GM20000 (cell line): ENCODE measurements around the gene TTC16.

ENCODE experiments used
- DNase-seq: peaks from one replicate; pipeline ENCODE4 v3.0.0; 2012; ENCODE audit warnings: low spot score
- TF ChIP-seq, protein P1 (sequence below): IDR thresholded peaks from 2 replicates; pipeline ENCODE4 v1.5.1; 2012; ENCODE audit warnings: mild to moderate bottlenecking, control low read depth; ENCODE audit errors: extremely low read depth, missing control alignments

Gene TTC16

DNA sequence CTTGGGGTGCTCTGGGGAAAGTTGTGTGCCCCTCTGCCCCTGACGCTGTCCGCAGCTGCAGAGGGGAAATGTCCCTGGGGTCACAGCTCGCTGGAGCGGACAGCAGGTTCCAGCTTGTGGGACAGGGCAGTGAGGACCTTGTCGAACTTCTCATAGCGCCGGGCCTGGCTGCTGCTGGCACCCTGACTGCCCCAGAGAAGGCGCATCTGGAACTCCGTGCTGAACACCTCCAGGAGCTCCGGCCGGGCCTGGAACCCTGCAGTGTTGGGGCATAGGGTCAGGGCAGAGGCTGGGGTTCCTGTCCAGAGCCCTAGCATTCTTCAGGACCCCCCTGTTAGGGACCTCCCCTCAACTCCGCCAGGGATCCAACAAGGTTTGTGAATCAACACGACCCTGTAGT is 22.8 kb downstream of the TTC16 start:
- DNase-seq: no peak
- TF ChIP-seq, protein P1, sequence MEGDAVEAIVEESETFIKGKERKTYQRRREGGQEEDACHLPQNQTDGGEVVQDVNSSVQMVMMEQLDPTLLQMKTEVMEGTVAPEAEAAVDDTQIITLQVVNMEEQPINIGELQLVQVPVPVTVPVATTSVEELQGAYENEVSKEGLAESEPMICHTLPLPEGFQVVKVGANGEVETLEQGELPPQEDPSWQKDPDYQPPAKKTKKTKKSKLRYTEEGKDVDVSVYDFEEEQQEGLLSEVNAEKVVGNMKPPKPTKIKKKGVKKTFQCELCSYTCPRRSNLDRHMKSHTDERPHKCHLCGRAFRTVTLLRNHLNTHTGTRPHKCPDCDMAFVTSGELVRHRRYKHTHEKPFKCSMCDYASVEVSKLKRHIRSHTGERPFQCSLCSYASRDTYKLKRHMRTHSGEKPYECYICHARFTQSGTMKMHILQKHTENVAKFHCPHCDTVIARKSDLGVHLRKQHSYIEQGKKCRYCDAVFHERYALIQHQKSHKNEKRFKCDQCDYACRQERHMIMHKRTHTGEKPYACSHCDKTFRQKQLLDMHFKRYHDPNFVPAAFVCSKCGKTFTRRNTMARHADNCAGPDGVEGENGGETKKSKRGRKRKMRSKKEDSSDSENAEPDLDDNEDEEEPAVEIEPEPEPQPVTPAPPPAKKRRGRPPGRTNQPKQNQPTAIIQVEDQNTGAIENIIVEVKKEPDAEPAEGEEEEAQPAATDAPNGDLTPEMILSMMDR: no peak

DNA sequence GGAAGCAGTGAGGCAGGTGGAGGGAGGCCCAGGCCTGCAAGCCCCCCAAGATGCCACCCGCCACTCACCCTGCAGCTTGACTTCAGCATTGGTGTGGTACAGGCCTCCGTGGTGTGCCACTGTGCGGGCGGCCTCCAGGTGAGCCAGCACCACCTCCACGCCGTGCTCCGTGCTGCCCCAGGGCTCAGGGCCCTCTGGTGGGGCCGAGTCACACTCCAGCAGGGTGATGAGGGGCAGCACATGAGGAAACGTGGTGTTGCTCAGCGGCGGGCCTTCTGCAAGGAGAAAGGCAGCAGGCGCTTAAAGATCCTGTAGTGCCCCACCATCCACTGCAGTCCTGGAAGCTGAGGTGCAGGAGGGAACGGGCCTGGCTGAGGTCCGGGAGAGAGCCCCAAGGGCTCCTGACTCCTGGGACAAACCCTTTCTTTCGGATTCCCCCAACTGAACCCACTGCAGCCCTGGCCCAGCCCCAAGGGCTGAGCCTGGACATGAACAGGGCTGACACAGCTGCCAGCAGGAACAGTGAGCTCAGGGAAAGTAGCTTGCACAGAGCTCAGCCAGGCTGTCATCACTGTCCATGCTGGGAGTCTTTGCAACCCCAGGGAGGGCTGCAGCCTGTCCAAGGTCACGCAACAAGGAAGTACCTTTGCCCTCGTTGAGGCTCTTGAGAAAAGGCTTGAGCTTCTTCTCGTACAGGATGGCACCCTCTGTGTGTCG is 23.9 kb downstream of the TTC16 start:
- TF ChIP-seq, protein P1: no peak

DNA sequence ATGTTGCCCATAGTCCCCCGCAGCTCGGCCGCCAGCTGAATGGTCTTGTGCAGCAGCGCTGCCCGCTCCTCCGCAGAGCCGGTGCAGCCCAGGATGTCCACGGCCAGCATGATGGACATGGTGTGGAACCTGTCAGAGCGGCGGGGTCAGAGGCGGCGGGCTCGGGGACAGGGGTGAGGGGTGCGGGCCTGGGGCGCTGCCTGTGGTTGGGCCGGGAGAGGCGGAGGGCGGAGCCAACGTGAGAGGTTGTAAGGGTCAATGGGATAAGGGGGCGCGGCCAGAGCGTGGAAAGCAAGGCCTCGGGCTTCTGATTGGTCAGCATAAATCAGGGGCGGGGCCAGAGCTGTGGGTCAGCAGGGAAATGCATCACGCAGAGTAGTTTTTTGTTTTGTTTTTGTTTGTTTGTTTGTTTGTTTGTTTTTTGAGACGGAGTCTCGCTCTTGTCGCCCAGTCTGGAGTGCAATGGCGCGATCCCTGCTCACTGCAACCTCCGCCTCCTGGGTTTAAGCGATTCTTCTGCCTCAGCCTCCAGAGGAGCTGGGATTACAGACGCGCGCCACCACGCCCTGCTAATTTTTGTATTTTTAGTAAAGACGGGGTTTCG is 26.1 kb downstream of the TTC16 start:
- TF ChIP-seq, protein P1: no peak
- DNase-seq: no peak

More for the DNA sequence above, 23.9 kb downstream of the TTC16 start:
- DNase-seq: no peak

DNA sequence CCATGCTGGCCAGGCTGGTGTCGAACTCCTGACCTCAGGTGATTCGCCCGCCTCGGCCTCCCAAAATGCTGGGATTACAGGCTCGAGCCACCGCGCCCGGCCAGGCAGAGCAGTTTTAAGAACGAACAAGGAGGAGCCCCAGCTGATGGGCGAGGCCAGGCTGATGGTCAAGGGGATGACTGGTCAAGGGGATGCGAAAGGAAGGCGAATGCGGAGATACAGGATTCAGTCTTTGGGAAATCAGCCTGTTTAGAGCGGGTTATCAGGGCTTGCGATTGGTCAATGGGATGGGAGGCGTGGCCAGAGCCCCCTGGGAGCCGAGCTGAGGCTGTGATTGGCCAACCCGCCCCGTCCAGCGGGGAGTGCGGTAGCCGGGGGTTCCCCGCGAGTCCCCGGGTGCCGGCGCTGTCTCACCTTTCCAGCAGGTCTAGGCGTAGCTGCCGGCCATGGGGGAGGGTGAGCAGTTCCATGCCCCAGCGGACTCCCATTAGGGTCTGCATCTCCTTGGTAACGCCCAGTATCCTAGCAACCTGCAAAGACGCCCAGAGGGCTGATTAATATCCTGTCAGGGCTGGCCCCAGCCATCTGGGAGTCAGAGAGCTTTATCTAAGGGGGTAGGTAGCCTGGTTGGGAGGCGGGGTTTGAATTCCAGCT is 26.7 kb downstream of the TTC16 start:
- no peak for DNase-seq
- TF ChIP-seq, protein P1: no peak

DNA sequence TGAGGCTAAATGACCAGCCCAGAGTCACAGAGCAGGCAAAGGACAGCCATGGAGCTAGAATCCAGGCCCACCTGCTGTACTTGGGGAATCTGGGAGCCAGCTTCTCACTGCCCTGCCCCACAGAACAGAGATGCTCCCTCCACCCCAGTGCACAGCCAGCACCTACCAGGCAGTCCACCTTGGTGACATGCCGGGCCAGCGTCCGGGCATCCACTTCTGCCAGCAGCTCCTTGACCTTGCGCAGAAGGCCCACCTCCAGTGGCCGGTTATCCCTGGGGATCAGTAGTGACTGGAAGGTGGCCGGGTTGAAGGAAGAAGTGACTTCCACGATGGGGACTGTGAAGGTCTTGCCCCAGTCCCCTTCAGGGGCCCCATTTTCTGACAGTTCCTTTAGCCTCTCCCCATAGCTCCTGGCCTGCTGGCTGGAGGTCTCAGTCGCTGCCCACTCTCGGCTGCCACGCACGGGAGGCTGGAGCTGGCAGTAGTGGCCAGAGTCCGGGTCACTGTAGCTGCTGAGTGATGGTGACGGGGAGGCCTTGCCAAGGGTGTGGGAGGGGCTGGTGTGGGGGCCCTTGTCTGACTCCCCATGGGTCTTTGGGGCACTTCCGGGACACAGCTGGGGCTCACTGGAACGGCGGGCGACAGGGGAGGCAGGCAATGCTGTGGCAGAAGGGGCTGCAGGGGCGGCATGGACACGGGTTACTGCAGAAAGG is 28.7 kb downstream of the TTC16 start:
- TF ChIP-seq, protein P1: no peak
- no peak for DNase-seq

DNA sequence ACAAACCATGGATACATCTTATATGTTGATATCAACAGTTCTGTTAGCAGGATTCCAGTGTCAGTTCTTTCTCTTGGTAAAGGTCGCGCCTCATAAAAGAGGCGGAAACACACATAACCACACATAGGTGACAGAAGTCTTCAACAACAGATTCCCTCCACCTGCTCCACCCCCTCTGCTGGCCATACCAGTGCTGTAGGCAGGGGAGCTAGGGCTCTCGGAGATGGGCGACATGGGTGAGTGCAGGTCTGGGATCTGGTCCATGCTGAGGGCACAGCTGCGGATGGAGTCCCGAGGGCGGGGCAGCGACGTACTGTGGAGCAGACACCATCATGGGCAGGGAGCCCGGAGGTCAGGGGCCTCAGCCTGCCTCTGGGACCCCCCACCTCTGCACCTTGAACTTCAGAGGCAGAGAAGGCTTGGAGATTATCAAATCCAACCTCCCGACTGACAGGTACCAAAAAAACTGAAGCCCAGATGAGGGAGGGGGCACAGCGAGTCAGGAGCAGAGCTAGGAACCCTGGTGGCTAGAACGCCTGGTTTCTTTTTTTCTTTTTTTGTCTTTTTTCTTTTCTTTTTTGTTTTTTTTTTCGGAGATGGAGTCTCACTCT is 31.2 kb downstream of the TTC16 start:
- DNase-seq: no peak
- TF ChIP-seq, protein P1: no peak
